HG02759 (cell line): ENCODE results near the gene ZNF124.

Experiments used
- ATAC-seq: cut with Tn5 transposase; IDR thresholded peaks from one replicate; pipeline ENCODE4 v1.9.1; 2021; ENCODE audit warnings: mild to moderate bottlenecking, moderate library complexity; ENCODE audit not compliant: unreplicated experiment

The ZNF124 gene

DNA sequence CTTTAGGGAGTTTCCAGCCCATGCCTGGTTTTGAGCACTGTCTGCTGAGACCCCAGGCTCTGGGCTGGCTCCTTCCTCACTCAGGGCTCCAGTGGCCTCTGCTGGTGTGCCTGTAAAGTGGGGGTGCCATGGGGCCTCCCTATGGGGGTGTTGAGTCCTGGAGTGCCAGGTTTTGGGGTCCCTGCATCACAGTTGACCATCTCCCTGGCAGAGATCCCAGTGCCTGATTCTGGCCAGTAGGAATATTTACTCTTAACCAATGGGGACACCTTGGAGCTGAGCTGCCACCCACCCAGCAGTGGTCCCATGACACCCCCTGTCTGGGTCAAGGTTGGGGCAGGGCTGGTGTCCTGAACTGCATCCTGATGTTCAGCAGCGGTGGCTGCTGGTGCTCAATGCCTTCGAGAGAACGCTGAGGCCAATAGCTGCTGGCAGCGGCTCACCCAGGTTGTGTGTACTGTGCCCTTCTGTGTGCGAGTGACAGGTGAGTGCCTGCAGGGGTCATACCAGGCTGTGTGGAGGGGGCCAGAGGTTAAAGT is 58.0 kb downstream of the ZNF124 start:
- no peak for ATAC-seq

DNA sequence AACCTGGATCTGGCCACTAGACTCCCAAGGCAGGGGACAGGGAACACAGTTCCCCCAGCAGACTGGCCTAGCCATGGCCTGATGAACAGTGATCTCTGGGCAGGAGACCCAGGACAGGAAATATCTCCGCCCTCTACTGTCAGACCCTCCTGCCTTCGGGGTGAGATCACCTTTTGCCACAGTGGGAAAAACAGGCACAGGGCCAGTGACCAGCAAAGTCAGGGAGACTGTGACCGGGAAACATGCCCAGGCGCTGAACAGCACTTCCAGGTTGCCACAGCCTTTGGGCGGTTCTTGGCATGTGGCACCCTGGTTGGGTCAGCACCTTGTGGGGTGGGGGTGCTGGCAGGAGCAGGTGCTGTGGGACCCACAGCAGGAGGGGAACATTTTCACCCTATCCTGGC is 58.7 kb downstream of the ZNF124 start:
- no peak for ATAC-seq

DNA sequence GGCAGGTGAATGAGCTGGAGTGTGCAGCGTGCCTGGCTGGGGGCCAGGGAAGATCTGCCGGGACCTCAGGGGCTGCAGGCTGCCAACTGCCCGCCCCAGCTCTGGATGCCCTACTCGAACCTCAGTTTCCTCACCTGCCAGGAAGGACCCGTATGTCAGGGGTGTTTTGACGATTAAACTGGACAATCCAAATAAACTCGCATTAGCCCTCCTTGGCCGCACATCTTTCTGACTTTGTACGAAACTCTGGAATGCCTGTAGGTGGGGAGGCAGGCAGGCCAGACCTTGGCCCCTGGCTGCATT is 59.4 kb downstream of the ZNF124 start:
- peak; percentile 12 for ATAC-seq

DNA sequence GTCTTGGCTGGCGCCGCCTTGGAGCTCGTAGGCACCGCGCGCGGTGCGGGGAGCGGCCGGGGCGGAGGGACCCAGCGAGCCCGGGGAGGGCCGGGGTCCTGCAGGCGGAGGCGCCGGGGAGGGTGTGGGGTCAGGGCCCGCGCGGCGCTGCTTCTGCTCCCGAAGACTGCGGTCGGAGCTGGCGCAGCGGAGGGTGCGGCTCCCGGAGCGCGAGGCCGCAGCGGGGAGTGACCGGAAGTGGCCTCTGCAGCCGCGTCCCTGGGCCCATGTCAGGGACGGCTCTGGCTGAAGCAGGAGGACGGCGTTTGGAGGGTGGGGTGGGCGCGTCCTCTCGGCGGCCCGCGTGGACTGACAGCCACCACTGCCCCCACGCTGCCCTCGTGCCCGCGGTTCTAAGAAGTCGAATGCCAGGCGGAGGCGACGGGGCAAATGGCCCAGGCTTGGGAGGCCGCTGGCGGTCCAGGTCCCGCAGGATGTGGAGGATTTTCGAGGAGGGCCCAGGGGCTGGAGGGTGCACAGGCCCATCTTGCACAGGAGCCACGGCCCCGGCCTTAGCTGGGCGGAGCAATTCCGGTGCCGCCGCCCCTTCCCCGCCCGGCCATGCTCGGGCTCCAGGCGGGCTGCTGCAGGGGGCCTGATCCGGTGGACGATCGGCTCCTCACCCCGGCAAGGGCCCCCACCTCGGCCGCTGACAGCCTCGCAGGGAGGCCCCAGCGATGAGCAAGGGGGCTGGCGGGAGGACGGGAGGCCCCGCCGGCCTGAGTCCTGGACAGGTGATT is 59.9 kb downstream of the ZNF124 start:
- ATAC-seq: peak; percentile 39

DNA sequence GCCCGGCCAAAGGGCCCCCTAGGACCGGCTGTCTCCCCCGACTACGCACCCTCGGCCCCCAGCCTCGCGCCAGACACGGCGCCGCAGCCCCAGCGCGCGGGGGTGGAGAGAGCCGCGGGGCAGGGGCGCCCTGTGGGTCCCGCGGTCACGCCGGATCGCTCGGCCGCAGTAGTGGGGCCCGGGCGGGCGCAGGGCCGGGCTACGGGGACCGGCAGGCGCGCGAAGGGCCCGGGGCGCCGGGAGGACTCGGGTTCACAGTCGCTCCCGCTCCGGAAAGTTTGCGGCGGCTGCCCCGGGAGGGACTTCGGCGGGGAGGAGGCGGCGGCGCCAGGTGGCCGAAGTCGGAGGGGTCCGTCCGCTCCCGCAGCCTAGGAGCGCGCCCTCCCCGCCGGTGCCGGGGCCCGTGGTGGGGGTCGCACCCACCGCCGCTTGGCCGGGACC is 60.5 kb downstream of the ZNF124 start:
- ATAC-seq: peak; percentile 34

DNA sequence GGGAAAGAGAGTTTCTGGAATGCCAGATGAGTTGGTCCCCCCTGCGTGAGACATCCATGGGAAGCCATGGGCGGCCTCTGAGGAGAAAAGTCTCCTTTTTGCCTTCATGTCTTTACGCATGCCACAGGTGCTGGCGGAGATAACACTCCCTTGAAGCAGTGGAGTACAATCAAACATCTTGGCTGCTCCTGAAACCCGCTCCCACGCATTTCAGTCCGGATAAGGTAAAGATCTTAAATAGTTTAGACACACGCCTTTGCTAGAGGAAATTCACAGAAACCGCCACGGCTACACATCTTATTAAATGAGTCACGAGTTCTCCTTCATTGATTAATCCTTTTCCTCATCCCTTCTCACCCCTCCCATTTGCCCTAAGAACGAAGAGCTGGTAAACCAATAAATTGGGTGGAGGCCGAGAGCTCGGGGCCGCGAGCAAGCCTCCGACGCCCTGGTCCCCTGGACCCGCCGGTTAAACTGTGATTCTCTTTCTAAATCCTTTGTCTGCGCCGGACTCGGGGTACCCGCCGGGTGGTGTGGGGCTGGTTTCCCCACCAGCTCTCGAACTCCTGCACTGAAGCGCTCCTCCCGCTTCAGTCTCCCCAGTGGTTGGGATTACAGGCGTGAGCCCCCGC is 61.1 kb downstream of the ZNF124 start:
- peak; percentile 18 for ATAC-seq

DNA sequence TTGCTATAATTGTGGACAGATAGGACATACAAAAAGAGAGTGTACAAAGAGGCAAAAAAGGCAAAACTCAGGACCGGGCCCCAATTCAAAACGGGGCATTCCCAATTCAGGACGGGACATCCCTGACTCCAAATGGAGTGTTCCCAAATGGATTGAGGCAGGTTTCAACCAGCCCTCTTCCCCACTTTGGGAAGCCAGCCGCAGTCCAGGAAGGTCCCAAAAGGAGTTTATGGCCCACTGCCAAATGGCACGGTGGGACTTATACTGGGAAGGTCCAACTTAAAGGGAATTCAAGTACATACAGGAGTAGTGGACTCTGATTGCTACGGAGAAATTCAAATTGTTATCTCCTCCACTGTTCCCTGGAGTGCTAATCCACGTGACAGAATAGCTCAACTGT is 64.1 kb downstream of the ZNF124 start:
- no peak for ATAC-seq

DNA sequence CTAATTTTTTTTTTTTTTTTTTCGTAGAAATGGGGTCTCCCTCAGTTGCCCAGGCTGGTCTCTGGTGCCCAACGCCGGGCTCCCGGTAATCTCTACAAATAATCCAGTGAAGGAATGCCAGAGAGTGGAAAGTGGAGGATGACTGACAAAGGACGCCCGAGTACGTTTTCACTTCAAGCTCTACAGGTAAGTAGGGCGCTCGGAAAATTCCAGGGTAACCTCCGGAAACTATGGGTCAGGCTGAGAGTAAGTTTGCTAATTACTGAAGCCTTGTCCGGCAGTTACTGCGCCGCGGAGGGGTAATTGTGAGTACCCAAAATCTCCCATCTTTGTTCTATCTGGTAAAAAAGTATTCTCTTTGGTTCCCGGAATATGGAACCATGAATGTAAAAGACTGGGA is 65.9 kb downstream of the ZNF124 start:
- no peak for ATAC-seq
